AG04450 (cell line): ENCODE data around the gene POU2F1. TPM values are rescaled to one million over a fixed set of nuclear protein-coding genes. Genes with fewer than 3 reads are reported as not detected.

Experiments
- CTCF ChIA-PET: fragments of 300-600, 350-600 bp; formaldehyde crosslinking; extraction: SDS; loops from one replicate; lab custom pipeline; 2022; ENCODE audit warnings: antibody characterized with exemption, inconsistent platforms; lab: Charles Lee
- POLR2A ChIA-PET: fragments of 350-600 bp; formaldehyde crosslinking; extraction: SDS; loops from one replicate; lab custom pipeline; 2021; ENCODE audit warnings: antibody characterized with exemption, inconsistent platforms; lab: Yijun Ruan, JAX
- DNase-seq: peaks from one replicate; pipeline ENCODE4 v3.0.0-alpha.2; 2011; ENCODE audit warnings: low read depth, low spot score
- H3K27ac ChIP-seq: one replicate; pipeline ENCODE4 v1.5.1; 2012; ENCODE audit warnings: low read depth, low read length, control low read depth
- H3K27me3 ChIP-seq: one replicate; pipeline ENCODE4 v1.6.0; 2012; ENCODE audit warnings: low read length; ENCODE audit not compliant: control insufficient read depth, insufficient read depth
- H3K4me3 ChIP-seq: 2 replicates; pipeline ENCODE4 v1.5.1; 2011; ENCODE audit warnings: mild to moderate bottlenecking, low read depth, low read length, control low read depth
- H3K9me3 ChIP-seq: 2 replicates; pipeline ENCODE4 v1.5.1; 2012; ENCODE audit warnings: low read length; ENCODE audit not compliant: control insufficient read depth, insufficient read depth
- CTCF ChIP-seq: IDR thresholded peaks from 2 replicates; pipeline ENCODE4 v1.5.1; 2011; ENCODE audit warnings: low read depth, low read length, control low read depth, inconsistent platforms
- polyA plus RNA-seq: library from polyadenylated mRNA; depleted of rRNA; stranded (reverse); fragments of >200 nt; gene quantifications from 2 replicates; pipeline ENCODE4 v1.2.3, GENCODE V29; 2011

POU2F1 gene
- polyA plus RNA-seq, 1 experiment, result 2.7 TPM

- DNase-seq, result no peak
- no peak for TF ChIP-seq CTCF
- CTCF ChIA-PET, result interaction anchor here (0.9 to 1.3 kb wide), 2 partner anchors 184 to 337 kb away, joined by 3 to 7 read pairs; no protein-coding TSS in a partner anchor
- no peak overlapping the region for H3K4me3 ChIP-seq
- no peaks in the 10 kb centered on the region for H3K9me3 ChIP-seq
- POLR2A ChIA-PET, result no interaction called here
- no peaks in the 10 kb centered on the region for H3K27me3 ChIP-seq
- H3K27ac ChIP-seq, result no peak overlapping the region
Measured at GRCh38 chr1:167404161-167404888, 183.6 kb downstream of the POU2F1 start.

GRCh38 chr1:167404908-167405307 is 184.2 kb downstream of the POU2F1 start:
- Histone ChIP-seq H3K9me3 (no peaks in the 10 kb centered on the region), H3K4me3 (no peak overlapping the region), H3K27me3 (no peaks in the 10 kb centered on the region), H3K27ac (no peak overlapping the region)
- CTCF ChIA-PET, result interaction anchor here (0.9 to 1.3 kb wide), 2 partner anchors 185 to 338 kb away, joined by 3 to 7 read pairs; no protein-coding TSS in a partner anchor
- DNase-seq, result no peak
- no peak for TF ChIP-seq CTCF
- POLR2A ChIA-PET, result no interaction called here

GRCh38 chr1:167408355-167408754 is 187.7 kb downstream of the POU2F1 start:
- no peak for TF ChIP-seq CTCF
- ChIA-PET CTCF (interaction anchor here (1.4 kb wide), 1 partner anchor 131 kb away, joined by 3 read pairs; no protein-coding TSS in a partner anchor), POLR2A (no interaction called here)
- Histone ChIP-seq H3K4me3 (no peak overlapping the region), H3K27ac (no peak overlapping the region), H3K9me3 (no peaks in the 10 kb centered on the region), H3K27me3 (no peaks in the 10 kb centered on the region)
- DNase-seq, result no peak

DNA sequence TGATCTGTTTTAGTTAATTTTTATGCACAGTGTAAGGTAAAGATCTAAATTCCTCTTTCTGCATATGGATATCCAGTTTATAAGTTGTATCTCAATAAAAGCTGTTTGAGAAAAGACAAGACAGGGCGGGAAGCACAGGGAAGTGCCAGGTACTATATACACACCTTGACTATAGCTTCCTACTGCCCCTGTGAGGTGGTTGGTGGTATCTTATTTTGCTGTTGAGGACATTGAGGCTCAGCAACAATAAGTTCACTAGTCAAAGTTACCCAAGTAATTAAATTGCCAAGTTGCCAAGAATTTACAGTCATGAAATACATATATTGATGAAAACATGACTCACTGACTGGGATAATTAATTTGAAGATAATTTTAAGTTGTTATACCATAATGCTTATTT is 188.5 kb downstream of the POU2F1 start:
- no peak overlapping the region for H3K27ac ChIP-seq
- H3K27me3 ChIP-seq, result no peaks in the 10 kb centered on the region
- ChIA-PET POLR2A (no interaction called here), CTCF (interaction anchor here (1.2 to 1.5 kb wide), 4 partner anchors 13 to 189 kb away, joined by 3 to 7 read pairs (median 4); partner anchors contain the start of gene POU2F1)
- H3K4me3 ChIP-seq, result no peak overlapping the region
- no peaks in the 10 kb centered on the region for H3K9me3 ChIP-seq
- no peak for TF ChIP-seq CTCF
- no peak for DNase-seq

- no peak for TF ChIP-seq CTCF
- CTCF ChIA-PET, result interaction anchor here (0.8 to 1.2 kb wide), 4 partner anchors 10 to 502 kb away, joined by 3 to 10 read pairs (median 4); no protein-coding TSS in a partner anchor
- H3K9me3 ChIP-seq, result no peaks in the 10 kb centered on the region
- H3K4me3 ChIP-seq, result no peak overlapping the region
- POLR2A ChIA-PET, result no interaction called here
- no peaks in the 10 kb centered on the region for H3K27me3 ChIP-seq
- H3K27ac ChIP-seq, result no peak overlapping the region
- DNase-seq, result no peak
Measured at GRCh38 chr1:167412072-167412471, 191.4 kb downstream of the POU2F1 start.
